GM12872 (cell line): ENCODE data around the gene FAM227A.

Experiments
- TF ChIP-seq, protein P1 (sequence below): IDR thresholded peaks from 3 replicates; pipeline ENCODE4 v1.5.1; 2011; ENCODE audit warnings: low read depth, mild to moderate bottlenecking, low read length, moderate library complexity; ENCODE audit not compliant: insufficient read depth

FAM227A gene

DNA sequence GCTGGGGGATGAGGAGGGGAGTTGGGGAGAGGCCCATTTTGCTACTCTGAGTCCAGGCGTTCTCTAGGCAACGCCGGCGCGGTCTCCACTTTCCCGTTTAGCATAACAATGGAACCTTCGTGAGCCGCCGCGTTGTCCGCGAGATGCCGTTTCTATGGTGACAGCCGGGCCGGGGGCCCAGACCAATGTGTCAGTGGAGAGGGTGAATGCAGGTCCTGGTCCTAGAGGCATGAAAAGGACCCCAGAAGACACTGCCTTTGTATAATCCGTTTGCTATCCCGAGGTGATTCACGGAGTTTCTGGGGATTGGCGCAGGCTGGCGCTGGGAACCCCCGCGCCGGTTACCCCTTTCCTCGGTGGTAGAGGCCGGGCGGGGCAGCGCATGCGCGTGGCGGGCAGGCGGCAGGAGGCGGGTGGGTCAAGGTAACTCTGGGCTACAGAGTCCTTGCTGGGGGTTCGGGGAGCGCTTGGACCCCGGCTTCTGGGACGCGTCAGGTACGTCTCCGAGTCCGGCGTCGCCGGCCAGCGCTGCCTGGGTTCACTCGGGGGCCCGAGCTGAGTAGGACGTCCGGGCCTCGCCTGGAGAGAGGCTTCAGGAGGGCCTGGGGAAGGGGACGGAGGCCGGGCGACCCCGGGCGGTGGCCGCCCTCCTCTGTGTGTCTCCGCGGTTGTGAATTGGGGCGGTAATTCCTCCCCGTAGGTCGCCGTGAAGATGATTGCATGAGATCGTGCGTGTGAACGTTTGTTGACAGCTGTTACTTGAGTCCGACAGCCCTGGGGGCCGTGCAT is at the start of gene FAM227A, which contains the start of gene CBY1:
TSS of gene FAM227A (minus strand) at position 137 of the 789 bp plus-strand sequence. CDS start 6,224 bp downstream, outside the sequence.
TSS of gene CBY1 (plus strand) at position 383 of the 789 bp plus-strand sequence. CDS start 11,417 bp downstream, outside the sequence.
- TF ChIP-seq, protein P1, sequence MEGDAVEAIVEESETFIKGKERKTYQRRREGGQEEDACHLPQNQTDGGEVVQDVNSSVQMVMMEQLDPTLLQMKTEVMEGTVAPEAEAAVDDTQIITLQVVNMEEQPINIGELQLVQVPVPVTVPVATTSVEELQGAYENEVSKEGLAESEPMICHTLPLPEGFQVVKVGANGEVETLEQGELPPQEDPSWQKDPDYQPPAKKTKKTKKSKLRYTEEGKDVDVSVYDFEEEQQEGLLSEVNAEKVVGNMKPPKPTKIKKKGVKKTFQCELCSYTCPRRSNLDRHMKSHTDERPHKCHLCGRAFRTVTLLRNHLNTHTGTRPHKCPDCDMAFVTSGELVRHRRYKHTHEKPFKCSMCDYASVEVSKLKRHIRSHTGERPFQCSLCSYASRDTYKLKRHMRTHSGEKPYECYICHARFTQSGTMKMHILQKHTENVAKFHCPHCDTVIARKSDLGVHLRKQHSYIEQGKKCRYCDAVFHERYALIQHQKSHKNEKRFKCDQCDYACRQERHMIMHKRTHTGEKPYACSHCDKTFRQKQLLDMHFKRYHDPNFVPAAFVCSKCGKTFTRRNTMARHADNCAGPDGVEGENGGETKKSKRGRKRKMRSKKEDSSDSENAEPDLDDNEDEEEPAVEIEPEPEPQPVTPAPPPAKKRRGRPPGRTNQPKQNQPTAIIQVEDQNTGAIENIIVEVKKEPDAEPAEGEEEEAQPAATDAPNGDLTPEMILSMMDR, result no peak

DNA sequence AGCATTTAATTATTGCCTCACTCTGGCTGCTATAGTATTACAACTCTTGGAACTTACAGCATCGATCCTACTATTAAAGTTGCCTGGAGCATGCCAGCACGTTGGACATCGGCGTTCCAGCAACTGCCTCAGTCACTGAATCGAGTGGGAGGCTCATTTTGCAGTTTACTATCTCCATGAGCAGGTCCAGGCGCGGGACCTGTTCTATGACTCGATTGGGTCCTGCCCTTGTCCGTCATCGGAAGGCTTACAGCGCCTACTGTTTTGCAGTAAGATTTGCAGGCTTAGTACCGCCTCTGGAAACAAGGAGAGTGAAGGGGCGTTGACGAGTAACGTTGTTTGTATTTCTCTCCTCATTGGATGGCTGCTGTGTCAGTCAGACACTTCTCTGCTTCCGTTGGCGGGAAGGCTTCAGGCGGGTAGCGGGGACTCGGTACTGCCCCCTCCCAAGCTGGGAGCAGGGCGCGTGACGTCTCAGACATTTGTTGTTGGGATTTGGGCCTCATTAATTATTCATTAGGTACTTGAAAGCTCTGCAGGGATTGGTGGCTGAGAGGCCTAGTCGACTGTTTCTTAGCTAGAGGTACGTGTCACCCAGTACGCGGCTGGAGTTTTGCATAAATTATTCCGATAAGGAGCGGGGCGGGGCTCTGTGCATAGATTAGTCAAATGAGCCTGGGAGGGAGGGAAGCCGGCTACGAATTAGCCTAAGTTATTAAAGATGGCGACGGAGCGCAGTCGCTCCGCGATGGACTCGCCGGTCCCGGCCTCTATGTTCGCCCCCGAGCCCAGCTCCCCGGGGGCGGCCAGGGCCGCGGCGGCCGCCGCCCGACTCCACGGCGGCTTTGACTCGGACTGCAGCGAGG is 49.3 kb upstream of the FAM227A start, which contains the start of gene GTPBP1:
TSS of gene GTPBP1 (plus strand) at position 710 of the 866 bp plus-strand sequence. CDS start at position 722, 12 bp downstream.
- TF ChIP-seq, protein P1, result no peak

DNA sequence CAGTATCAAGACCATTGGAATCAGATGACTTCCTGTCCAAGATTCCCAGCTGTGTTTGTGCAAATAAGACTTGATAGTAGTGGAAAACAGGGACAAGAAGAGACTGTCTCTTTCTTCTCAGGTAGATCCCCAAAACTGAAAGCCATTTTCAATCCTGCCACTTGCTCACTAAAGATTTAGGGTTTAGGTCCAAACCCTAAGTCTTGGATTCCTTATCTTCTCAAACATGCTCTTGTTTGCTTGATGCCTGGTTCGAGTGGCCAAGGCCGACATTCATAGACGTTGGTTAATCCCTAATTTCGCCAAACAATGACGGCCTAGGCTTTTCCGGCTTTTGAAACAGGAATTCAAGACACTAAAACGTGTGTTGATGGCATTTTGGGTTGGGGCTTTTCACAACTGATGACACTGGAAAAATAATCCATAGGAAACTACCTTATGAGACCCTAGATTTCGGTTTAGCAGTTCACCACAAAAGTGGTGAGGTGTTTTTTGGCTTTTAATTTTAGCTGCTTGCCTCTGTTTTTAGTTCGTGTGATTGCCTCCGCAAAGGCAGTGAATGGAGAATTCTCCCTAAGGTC is 48.6 kb upstream of the FAM227A start:
- TF ChIP-seq, protein P1, result no peak

DNA sequence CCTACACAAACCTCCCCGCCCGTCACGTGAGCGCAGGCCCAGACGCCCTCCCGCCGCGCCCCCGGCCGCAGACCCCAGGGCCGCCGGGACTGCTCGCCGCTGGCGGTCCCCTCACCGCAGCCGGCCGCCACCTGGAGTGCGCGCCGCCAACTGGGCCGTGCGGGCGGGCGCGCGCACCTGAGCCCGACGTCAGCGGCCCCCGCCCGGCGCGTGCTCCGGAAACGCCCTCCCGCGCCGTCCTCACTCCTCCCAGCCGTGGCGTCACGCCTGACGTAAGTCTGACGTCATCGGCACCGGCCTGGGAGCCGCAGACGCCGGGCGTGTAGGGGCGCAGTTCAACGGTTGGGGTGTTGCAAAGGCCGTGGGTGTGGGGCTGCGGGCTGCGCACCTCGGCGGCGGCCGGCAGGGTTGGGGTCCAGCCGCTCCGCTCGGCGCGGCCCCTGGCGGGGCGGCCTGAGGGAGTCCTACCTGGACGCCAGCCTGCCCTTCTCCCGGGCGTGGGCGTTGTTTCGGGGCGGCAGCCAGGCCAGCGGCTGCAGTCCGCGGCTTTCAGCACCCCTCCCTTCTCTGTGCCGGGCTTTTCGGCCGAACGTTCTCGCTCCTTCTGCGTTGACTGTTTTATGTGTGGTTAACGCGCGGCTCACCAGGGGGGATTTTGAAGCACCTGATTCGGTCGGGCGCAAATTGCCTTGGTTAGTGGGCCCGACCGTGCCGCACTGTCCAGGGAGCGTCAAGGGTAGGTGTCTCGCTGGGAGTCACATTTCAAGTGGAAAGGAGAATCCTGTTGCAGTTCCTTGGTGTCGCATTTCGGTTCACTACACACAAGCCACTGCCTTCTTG is 44.8 kb upstream of the FAM227A start, which contains the start of gene JOSD1:
TSS of gene JOSD1 (minus strand) at position 155 of the 840 bp plus-strand sequence. CDS start 956 bp downstream, outside the sequence.
- TF ChIP-seq, protein P1, result no peak

DNA sequence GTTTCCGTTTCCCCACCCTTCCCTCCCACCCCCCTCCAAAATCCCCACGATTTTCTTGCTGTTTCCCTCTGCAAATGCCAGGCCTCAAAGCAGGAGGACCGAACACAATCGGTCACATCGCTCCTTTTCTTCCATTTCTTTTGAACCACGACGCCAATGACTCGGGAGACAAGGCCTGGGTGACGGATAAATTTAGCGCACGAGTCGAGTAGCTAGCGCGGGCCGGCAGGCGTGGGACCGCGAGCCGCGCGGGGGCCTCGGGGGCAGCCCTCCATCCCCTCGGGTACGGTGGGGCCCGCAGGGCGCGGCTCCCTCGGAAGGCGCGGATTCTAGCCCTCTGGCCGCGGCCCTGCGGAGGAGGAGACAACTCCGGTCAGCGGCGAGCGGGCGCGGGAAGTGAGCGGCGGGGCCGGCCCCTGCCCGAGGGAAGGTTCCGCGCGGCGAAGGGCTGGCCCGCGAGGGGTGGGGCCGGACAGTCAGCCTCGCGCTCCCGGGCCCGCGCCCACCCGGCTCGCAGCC is 44.1 kb upstream of the FAM227A start:
- TF ChIP-seq, protein P1, result no peak

DNA sequence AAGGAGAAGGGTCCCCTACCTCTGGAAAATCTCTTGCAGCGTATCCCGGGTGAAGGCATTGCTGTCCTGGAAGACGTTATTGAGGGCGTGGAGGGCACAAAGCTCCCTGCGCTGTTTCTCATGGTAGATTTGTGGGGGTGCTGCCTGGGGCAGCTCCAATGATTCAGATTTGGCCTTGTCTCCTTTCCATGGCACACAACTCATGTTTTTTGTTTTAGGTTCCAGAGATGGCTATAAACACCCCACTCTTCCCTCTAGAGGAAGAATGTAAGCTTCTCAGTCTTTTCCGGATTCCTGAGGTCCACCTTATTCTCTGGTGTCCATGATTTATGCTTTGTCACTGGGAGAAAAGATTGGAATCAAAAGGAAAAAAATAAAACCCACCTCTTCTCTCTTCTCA is 43.6 kb upstream of the FAM227A start:
- TF ChIP-seq, protein P1, result no peak
